Measurements from ENCODE around the gene TTLL11. TPM values are rescaled to one million over a fixed set of nuclear protein-coding genes. Genes with fewer than 3 reads are reported as not detected.

Gene TTLL11
- total and polyA plus RNA-seq, 2 experiments from 2014 or later: 5.5 to 7.6 TPM

GRCh38 chr9:122120316-122121071, 27.4 kb upstream of the TTLL11 start:
- H3K4me2 ChIP-seq: no peak overlapping the region
- 80% methylated on average over 10 of the region's 10 CpGs for WGBS (ENCODE audit: low lambda C conversion rate, missing lambda C conversion rate)

GRCh38 chr9:122119721-122120120, 26.6 kb upstream of the TTLL11 start:
- no peak overlapping the region for H3K27ac ChIP-seq
- 89% methylated on average over 5 of the region's 5 CpGs for WGBS (ENCODE audit: low lambda C conversion rate, missing lambda C conversion rate)

More at GRCh38 chr9:122120316-122121071, 27.4 kb upstream of the TTLL11 start:
- no peaks in the 10 kb centered on the region for H3K36me3 ChIP-seq (replicated peaks; ENCODE audit: insufficient read depth, low read depth)
- no peaks in the 10 kb centered on the region for H3K79me2 ChIP-seq
- no peaks in the 10 kb centered on the region for H3K9me2 ChIP-seq (replicated peaks; ENCODE audit: insufficient read depth)
- H4K20me1 ChIP-seq (ENCODE audit: insufficient read depth, poor library complexity, severe bottlenecking): no peaks in the 10 kb centered on the region
- no peak for DNase-seq (ENCODE audit: low spot score)
- H3K27ac ChIP-seq: no peak overlapping the region
- TF ChIP-seq CTCF (IDR thresholded peaks at IDR 0.05; ENCODE audit: poor library complexity): no peak
- TF ChIP-seq EZH2phosphoT487 (IDR thresholded peaks at IDR 0.05; ENCODE audit: low read depth, severe bottlenecking, unreplicated experiment): no peak
- TF ChIP-seq EZH2 (IDR thresholded peaks at IDR 0.05; ENCODE audit: borderline replicate concordance): no peak
- no peak overlapping the region for H3K4me3 ChIP-seq
- no peaks in the 10 kb centered on the region for H3K4me1 ChIP-seq (ENCODE audit: insufficient read depth)
- peaks cover 7% of the 10 kb centered on the region for H3K27me3 ChIP-seq
- H3K9me3 ChIP-seq (ENCODE audit: low read depth): no peaks in the 10 kb centered on the region
- H2AFZ ChIP-seq: no peak overlapping the region

GRCh38 chr9:122119166-122119521, 26.0 kb upstream of the TTLL11 start:
- Histone ChIP-seq H3K9me2 (replicated peaks; ENCODE audit: insufficient read depth) (no peaks in the 10 kb centered on the region), H3K36me3 (replicated peaks; ENCODE audit: insufficient read depth, low read depth) (no peaks in the 10 kb centered on the region), H3K4me3 (no peak overlapping the region), H3K79me2 (no peaks in the 10 kb centered on the region), H4K20me1 (ENCODE audit: insufficient read depth, poor library complexity, severe bottlenecking) (no peaks in the 10 kb centered on the region), H3K9me3 (ENCODE audit: low read depth) (no peaks in the 10 kb centered on the region), H3K27me3 (peaks cover 18% of the 10 kb centered on the region), H3K4me1 (ENCODE audit: insufficient read depth) (no peaks in the 10 kb centered on the region), H2AFZ (no peak overlapping the region), H3K27ac (no peak overlapping the region), H3K4me2 (no peak overlapping the region)
- 87% methylated on average over 13 of the region's 13 CpGs for WGBS (ENCODE audit: low lambda C conversion rate, missing lambda C conversion rate)
- DNase-seq (ENCODE audit: low spot score): no peak
- no peak for TF ChIP-seq EZH2phosphoT487 (IDR thresholded peaks at IDR 0.05; ENCODE audit: low read depth, severe bottlenecking, unreplicated experiment)
- TF ChIP-seq CTCF (IDR thresholded peaks at IDR 0.05; ENCODE audit: poor library complexity): no peak
- no peak for TF ChIP-seq EZH2 (IDR thresholded peaks at IDR 0.05; ENCODE audit: borderline replicate concordance)

More at GRCh38 chr9:122119721-122120120, 26.6 kb upstream of the TTLL11 start:
- H3K4me1 ChIP-seq (ENCODE audit: insufficient read depth): no peaks in the 10 kb centered on the region
- no peak for DNase-seq (ENCODE audit: low spot score)
- H3K27me3 ChIP-seq: peaks cover 13% of the 10 kb centered on the region
- no peak overlapping the region for H2AFZ ChIP-seq
- no peaks in the 10 kb centered on the region for H3K79me2 ChIP-seq
- H4K20me1 ChIP-seq (ENCODE audit: insufficient read depth, poor library complexity, severe bottlenecking): no peaks in the 10 kb centered on the region
- no peaks in the 10 kb centered on the region for H3K9me2 ChIP-seq (replicated peaks; ENCODE audit: insufficient read depth)
- H3K4me3 ChIP-seq: no peak overlapping the region
- H3K9me3 ChIP-seq (ENCODE audit: low read depth): no peaks in the 10 kb centered on the region
- H3K36me3 ChIP-seq (replicated peaks; ENCODE audit: insufficient read depth, low read depth): no peaks in the 10 kb centered on the region
- no peak overlapping the region for H3K4me2 ChIP-seq
- TF ChIP-seq EZH2 (IDR thresholded peaks at IDR 0.05; ENCODE audit: borderline replicate concordance) (no peak), EZH2phosphoT487 (IDR thresholded peaks at IDR 0.05; ENCODE audit: low read depth, severe bottlenecking, unreplicated experiment) (no peak), CTCF (IDR thresholded peaks at IDR 0.05; ENCODE audit: poor library complexity) (no peak)

Data from hepatocyte (in vitro differentiated cells).